GM21423 (cell line): Measurements from ENCODE around the gene PRKAG2.
"Not testable (repeated sequence)": the region's sequence is repeated elsewhere in the genome, so short reads cannot be mapped to it uniquely, and the experiment has no call there.

Experiments used
- ATAC-seq: cut with Tn5 transposase; IDR thresholded peaks from one replicate; pipeline ENCODE4 v1.9.1; 2021; ENCODE audit warnings: mild to moderate bottlenecking, moderate library complexity; ENCODE audit not compliant: unreplicated experiment

PRKAG2 gene

DNA sequence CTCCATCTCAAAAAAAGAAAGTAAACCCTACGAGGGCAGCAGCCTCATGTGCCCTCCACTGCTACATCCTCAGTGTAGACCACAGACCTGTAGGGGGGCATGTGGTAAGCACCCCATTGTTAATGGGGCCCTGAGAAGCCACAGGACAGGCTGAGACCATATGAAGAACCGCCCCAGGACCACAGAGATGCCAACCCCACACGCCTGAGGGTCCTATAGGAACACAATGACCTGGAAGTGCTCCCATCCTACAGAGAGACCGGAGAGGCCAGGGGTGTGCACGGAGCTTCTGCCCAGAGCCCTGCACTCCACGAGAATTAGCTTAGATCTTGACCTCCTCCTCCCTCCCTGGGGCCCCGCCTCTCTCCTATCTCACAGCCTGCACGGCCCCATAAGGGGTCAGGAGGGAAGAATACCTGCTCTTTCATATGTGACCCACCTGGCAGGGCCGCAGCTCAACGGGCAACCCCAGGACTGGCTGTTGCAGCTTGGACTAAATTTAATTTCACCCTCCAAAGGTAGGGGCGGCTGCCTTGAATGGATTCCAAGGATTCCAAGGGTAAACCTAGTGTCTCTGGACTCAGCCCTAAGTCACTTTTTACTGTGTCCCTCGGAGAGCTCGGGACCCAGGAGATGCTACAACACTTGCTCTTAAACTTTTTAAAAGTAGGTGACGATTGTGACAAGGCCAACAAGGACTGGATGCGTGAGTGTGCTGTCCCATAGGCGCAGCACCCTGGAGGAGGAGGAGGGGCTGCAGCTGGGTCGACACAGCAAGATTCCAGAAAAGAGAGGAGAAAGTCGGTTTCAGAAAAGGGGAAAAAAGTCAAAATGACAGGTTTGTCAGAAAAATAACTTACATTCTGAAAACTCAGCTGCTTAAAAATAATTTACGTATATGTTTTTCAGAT is 24.2 kb downstream of the PRKAG2 start:
- no peak for ATAC-seq

DNA sequence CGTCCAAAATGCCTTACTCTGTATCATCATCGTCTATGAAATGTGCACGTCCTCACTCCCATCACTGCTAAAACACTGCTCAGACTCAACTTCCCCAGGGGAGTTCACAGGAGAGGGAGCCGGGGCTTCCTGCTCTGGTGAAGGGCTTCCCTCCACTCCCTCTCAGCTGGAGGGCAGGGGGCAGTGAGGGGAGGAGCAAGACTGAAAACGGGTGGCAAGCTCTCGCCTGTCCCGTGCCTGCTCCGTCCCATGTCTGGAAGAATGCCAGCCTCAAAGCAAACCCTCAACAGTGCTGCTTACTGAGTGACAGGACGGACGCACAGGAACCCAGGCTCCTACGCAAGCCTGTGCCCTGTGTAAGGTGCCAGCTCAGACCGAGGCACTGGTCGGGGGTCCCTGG is 25.1 kb downstream of the PRKAG2 start:
- peak; percentile 25 for ATAC-seq

DNA sequence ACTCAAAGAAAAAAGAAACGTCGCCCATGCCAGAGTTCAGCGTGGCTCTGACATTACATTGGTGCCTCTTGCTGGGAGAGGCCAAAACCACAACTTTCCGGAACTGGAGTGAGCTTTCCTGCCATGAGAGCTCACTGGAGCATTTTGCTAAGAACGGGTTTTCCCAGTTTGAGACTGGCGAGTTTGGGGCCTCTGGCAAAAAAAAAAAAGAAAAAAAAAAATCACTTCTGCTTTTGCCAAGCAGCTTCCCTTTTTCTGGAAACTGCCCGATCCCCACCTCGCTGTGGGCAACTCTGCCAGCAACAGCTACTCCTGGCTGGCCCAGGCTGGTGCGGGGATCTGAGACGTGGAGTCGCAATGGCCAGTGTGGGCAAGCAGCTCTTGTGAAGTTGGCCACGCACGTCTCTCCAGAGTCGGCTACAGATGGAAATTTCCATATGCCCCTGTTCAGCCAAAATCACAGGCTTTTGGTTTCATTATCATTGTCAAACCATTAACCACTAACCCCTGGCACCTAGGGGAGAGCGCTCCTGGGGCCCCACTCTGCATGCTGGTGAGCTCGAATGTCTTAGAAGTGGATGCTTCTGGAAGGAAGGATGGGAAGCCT is 25.7 kb downstream of the PRKAG2 start:
- ATAC-seq = peak; percentile 61

DNA sequence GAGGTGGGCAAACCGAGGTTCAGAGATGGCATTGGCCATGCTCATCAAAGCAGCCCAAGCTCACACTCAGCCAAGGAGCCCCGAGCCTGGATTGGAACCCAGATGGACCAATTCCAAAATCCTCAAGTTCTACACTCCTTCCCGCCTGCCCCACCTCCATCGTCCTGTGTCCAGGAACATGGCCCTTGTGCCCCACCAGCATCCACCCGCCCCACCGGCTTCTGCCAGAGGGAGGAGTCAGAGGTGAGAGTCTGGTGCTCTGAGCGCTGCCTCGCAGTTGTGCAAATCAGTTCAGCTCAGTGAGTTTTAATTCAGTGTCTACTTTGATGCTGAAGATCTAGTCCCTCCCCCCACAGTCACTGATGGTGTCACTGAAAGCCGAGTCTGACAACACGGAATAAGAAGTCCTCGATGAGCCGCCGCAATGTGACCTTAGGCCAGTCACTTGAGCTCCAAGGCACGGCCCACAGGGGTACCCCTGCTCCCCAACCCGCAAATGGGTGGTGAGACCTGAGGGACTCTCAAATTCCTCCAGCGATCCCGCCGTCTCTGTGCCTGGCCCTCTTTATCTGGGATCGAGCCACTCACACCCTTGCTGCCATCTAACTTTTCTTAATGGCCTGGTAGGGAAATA is 26.3 kb downstream of the PRKAG2 start:
- ATAC-seq = no peak

DNA sequence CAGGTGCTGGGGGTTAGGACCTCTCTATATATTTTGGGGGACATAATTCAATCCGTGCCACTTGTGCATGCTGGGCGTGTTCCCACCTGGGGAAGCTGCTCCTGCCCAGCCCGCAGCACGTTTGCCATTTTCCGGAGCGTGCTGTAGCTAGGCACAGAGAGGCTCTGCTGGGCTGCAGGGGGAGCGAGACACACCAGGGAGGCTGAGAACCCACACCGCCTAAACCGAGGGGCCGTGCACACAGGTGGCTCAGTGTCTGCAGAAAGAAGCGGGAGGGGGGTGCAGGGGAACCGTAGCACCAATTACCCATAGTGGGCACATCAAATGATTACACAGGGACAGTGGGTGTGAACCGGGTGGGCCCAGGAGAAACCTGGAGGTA is 27.0 kb downstream of the PRKAG2 start:
- ATAC-seq = no peak

DNA sequence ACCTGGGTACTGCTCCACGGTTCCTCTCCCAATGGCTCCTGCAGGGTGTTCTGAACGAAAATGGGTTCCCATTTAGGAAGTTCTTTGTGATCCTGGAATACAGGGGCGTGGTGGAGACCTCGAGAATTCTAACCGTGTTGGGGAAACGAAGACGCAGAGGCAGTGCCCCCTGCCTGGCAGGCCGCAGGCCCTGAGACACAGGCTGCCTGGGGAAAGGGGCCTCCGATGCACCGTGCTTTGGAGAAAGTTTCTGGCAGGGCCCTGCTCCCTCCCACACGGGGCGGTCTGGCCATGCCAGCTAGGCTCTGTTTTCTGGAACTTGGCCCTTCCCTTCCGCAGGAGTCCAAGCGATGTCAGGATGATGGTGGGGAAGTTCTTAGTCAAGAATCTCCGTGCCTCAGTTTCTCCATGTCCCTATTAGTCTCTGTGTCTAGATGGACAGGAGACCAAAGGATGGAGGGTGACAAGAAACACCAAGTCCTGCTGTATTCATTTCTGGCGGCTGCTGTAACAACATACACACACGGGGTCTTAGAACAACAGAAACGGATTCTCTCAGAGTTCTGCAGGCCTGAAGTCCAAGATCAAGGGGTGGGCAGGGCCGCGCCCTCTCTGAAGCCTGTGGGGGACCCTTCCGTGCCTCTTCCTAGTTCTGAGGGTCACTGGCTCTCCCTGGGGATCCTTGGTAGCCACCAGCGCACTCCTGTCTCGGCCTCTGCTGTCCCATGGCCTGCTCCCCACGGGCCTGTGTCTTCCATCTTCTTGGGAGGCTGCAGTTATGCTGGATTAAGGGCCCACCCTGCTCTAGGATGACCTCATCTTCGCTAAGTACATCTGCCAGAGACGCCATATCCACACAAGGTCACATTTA is 27.7 kb downstream of the PRKAG2 start:
- ATAC-seq = no peak

DNA sequence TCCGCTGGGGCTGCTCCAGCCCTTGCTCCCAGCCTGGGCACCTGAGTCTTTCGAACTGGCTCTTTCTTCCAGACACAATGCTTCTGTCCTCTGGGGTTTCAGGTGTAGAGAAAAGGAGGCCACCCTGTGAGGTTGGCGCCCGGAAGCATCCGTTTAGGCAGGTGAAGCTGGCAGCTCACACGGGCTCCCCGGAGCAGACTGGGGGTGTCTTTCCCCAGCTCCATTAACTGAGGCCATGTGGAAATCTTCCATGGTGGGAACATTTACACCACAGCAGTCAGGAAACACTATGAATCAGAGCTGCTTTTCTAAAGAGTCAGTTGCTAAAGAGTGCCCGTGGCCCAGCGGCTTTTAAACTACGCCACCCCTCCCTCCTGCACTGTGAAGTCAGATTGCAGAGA is 29.2 kb downstream of the PRKAG2 start:
- ATAC-seq = no peak

DNA sequence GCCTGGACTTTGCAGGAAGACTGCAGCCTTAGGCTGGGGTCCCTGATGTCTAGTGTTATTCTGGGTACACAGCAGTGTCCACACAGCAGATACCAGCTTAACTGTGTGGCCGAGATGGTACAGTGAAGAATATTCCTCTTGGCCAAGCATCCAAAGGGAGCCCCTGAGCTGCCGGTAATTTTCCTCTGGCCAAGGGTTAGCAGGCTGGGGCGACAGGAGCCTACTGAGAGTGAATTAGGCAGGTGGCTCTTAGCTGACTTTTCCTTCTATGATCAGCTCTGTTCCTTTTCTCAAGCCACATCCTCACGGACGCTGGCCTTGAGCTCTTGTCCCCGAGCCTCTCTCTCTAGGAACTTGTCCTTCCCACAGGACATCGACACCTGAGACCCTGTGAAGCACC is 29.8 kb downstream of the PRKAG2 start:
- ATAC-seq = no peak

DNA sequence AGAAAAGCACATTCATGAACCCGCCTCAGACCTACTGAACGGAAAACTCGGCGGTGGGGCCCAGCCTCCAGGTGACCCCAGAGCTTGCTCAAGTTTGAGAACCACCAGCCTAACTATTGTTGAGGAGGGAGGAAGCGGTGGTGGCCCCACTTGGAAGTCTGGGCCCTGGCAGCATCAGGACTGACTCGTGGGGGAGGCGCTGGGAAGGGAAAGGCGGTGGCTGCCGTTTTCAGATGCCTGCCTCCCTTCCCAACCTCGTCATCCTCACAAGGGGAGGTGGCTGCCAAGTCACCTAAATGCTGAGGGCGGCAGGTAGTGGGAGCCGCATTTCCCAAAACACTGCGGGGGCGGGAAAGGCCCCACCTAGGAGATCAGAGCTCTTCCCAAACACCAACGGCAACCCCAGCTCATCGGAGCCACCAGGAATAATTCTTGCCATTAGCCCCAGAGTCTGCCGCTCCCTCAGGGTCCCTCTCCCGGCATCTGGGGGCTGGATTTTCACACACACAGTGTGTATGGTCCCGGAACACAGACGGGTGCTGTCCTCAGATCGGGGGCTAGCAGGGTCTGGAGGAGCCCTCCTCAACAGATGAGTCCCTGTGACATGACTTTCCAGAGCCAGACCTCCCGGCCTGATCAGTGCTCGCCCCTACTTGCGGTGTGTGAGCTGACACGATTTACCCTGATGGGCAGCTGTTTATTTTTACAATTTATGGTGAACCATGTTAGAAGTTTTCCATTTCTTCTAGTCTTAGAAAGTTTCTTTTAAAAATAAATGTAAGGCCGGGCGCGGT is 31.3 kb downstream of the PRKAG2 start:
- ATAC-seq = no peak

DNA sequence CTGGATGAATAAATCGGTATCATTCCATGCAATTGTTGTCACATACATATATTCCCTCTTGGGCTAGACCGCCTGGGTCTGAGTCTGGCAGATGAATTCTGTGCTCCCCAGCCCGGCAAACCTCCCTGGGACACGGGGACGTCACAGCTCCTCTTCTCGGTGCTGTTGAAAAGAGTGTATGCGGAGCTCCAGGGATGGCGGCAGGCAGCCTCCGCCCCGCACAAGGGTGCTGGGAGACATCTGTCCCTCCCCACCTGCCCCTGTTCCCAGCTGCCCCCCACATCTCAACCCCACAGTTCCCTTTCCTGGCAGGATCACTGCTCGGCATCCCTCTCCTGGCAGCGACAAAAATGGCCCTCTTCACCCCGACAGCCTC is 32.1 kb downstream of the PRKAG2 start:
- ATAC-seq = no peak

DNA sequence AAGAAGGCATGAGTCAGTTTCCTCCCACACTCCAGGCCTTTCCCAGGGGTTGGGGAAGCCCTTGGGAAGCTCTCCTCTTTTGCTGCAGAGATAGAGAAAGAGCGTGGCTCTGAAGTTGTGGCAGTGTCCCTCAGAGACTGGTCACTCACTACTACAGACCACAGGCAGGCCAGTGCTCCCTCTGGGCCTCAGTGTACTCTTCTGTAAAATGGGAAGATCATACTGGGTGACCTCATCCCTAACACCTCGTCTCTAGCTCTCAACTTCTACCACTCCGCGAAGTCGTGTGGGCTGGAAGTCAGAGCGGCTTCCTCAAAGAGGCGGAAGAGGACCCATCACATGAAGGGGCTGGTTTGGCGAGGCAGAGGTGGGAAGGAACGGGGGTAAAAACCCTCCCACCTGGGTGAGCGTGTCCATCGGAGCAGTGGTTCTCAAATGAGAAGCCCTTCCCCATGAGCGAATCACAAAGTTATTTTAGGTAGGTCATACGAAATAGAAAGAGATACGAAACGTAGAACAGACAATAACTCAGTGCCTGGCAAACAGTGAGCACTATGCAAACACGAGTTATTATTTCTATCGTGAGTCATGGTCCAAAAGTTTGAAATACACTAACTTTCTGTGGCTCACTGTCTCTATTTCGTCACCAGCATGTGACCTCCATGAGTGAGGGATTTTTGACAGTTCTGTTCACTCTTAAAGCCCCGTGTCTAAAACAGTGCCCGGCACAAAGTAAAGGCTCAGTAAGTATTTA is 32.7 kb downstream of the PRKAG2 start:
- no peak for ATAC-seq

DNA sequence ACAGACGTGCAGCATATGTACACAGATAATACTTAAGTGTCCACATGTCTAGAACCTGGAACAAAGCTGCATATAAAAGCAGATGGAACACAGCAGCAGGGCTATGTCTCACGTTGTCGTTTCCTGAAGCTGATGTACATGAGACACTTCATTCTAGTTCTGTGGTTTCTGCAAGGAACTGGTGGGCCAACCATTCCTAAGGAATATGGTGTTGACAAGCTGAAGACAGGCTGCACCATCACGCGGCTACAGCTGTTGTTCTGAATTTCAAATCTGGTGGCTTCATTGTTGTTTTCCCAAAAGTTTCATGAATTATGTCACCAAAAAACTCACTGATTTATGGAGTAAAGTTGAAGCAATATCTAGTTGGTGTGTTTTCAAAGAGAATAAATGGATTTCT is 33.7 kb downstream of the PRKAG2 start:
- no peak for ATAC-seq

DNA sequence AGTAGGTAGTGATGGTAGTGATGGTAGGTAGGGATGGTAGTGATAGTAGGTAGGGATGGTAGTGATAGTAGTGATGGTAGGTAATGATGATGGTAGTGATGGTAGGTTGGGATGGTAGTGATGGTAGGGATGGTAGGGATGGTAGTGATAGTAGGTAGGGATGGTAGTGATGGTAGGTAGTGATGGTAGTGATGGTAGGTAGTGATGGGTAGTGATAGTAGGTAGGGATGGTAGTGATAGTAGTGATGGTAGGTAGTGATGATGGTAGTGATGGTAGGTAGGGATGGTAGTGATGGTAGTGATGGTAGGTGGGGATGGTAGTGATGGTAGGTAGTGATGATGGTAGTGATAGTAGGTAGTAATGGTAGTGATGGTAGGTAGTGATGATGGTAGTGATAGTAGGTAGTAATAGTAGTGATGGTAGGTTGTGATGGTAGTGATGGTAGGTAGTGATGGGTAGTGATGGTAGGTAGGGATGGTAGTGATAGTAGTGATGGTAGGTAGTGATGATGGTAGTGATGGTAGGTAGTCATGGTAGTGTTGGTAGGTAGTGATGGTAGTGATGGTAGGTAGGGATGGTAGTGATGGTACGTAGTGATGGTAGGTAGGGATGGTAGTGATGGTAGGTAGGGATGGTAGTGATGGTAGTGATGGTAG is 35.4 kb downstream of the PRKAG2 start:
- not testable (repeated sequence) for ATAC-seq

DNA sequence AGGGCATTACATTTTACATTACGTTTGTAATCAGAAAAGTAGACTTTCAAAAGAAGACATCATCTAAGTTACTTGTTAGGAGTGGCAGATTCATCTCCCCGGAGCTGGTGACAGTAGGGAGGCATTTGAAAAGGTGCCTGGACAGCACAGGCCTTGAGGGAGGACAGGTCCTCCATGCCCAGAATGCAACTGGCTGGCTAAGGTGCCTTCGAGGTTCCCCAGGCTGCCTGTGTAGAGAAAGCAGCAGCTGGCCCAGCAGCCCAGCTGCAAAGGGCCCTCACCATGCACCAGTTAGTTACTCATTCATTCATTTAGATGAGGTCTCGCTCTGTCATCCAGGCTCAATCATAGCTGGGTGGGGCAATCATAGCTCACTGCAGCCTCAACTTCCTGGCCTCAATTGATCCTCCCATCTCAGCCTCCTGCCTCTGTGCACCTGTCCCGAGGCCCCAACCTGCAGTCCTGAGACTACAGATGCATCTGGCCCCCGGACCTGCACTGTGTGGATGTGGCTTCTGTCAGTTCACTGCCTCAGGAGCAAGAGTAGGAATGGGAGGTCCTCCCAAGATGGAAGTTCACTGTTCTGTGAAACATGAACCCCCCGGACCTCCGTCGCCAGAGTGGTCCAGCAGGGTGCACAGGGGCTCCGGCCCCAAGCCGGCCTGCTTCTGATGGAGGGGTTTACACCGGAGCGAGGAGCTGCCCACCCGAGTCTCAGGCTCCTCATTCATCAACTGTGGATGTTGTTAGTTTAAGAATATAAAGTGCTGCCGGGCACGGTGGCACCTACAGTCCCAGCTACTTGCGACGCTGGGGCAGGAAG is 36.6 kb downstream of the PRKAG2 start:
- no peak for ATAC-seq

DNA sequence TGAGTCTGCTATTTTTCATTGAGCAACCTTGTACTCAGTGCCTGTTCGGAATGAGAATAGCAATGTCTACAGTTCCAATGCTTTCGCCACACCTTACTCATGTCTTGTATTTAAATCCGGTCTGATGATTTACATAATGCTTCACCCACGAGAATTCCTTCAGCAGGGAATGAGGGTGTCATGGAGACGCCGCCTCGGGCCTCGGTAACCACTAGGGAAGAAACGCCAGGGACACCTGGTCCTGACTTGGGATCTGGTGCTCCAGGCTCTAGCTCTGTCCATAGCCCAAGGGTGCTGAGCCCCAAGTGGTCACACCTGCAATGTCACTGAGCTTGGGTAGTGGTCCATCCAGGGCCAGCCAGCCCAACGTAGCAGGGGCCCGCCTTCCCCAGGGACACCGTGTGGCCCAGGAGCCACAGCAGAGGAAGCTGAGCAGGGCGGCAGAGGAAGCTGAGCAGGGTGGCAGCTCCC is 37.4 kb downstream of the PRKAG2 start:
- ATAC-seq = no peak

DNA sequence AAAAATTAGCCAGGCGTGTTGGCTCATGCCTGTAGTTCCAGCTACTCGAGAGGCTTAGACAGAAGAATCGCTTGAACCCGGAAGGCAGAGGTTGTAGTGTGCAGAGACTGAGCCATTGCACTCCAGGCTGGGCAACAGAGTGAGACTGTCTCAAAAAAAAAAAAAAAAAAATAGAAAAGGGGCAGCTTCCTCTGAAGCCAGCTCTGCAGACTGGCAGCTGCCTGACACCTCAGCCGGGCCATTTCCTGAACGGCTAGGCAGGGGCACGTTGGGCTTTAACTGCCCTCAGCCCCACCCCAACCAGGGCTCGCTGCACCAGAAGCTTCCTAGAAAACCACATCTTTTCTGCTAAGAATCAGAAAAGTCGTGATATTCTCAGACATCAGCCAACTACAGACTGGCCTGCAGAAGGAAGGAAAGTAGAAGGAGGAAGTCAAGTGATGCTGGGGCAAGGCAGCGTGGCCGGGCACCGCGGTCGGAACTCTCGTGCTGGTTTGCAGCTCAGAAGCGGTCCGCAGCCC is 38.0 kb downstream of the PRKAG2 start:
- peak; percentile 74 for ATAC-seq

DNA sequence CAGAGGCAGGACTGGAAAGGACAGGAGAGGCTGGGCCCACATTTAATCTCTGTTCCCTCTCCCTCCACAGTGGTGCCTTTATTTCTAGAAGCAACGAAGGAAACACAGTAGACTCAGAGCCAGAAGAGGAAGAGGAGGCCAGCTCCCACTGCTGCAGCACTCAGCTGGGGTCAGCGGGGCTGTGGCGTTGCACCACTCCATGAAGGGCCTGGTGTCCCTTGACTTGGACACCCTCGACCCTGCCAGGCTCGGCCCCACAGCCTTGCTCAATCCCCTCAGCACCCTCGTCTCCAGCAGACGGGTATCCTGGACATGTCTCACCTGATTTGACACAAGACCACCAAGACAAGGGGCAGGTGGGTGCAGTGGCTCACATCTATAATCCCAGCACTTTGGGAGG is 38.8 kb downstream of the PRKAG2 start:
- no peak for ATAC-seq
